ENCODE measurements around the gene SUCLG2.

Gene SUCLG2

GRCh38 chr3:67414740-67415139 lies 239.7 kb downstream of the SUCLG2 start:
- no peak for TF ChIP-seq CTCF (IDR thresholded peaks at IDR 0.05; ENCODE audit: extremely low read depth, missing control alignments)
- DNase-seq (ENCODE audit: low spot score) = no peak

- TF ChIP-seq CTCF (IDR thresholded peaks at IDR 0.05; ENCODE audit: extremely low read depth, missing control alignments) = no peak
- no peak for DNase-seq (ENCODE audit: low spot score)
Measured at GRCh38 chr3:67405193-67405592, 249.2 kb downstream of the SUCLG2 start.

GRCh38 chr3:67402873-67403272 lies 251.5 kb downstream of the SUCLG2 start:
- no peak for TF ChIP-seq CTCF (IDR thresholded peaks at IDR 0.05; ENCODE audit: extremely low read depth, missing control alignments)
- no peak for DNase-seq (ENCODE audit: low spot score)

- DNase-seq (ENCODE audit: low spot score) = no peak
- no peak for TF ChIP-seq CTCF (IDR thresholded peaks at IDR 0.05; ENCODE audit: extremely low read depth, missing control alignments)
Measured at GRCh38 chr3:67401921-67402320, 252.5 kb downstream of the SUCLG2 start.

- no peak for DNase-seq (ENCODE audit: low spot score)
- TF ChIP-seq CTCF (IDR thresholded peaks at IDR 0.05; ENCODE audit: extremely low read depth, missing control alignments) = no peak
Measured at GRCh38 chr3:67400476-67400875, 253.9 kb downstream of the SUCLG2 start.

GRCh38 chr3:67389176-67389575 lies 265.2 kb downstream of the SUCLG2 start:
- no peak for TF ChIP-seq CTCF (IDR thresholded peaks at IDR 0.05; ENCODE audit: extremely low read depth, missing control alignments)
- peak; percentile 30 for DNase-seq (ENCODE audit: low spot score)

- TF ChIP-seq CTCF (IDR thresholded peaks at IDR 0.05; ENCODE audit: extremely low read depth, missing control alignments) = no peak
- DNase-seq (ENCODE audit: low spot score) = no peak
Measured at GRCh38 chr3:67388738-67389137, 265.7 kb downstream of the SUCLG2 start.
